ENCODE data around the gene PRPH. TPM values are rescaled to one million over a fixed set of nuclear protein-coding genes. Genes with fewer than 3 reads are reported as not detected.

PRPH gene
- total and polyA plus RNA-seq, 2 of the 13 experiments (the other 11 are each of a cell fraction or from before 2014, with no cell fraction given): 0.12 TPM; not detected in 1

DNA sequence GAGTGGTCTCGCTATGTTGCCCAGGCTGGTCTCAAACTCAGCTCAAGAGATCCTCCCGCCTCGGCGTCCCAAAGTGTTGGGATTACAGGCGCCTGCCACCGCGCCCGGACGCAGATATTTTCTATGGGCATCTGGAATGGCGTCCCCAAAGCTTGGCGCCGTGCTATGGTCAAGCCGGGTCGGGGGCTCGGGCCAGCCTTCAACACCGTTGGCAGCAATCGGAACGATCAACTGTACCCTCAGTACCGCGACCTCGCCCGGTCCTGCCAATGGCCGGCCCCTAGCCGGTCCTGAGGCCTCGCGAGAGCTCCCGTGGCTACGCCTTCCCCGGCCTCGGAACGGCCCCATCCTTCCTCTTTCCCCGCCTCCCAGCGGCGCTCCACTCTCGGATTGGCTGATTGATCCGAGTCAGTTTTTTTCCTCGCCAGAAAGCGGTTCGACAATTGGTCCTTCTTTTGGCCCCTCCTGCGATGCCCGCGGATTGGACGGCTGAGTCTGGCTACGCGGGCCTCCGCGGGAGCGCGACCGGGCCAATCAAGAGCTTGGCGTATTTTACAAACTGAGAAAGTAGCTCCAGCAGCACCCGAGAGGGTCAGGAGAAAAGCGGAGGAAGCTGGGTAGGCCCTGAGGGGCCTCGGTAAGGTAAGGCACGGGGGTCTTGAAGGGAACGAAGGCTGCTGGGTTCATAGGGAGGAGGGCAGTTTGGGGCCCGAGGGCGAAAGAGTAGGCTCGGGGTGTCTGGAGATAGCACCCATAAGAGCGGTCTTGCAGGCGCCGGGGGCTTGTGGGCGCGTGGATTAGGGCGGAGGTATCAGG, 28.0 kb downstream of the PRPH start, which contains the start of gene TROAP (continued):
- TF ChIP-seq ZBTB40 (IDR thresholded peaks at IDR 0.05) (no peak), ZBTB40 (CRISPR knock-in tag; IDR thresholded peaks at IDR 0.05) (peak; percentile 37), FOXA1 (IDR thresholded peaks at IDR 0.05) (no peak), FOXA1 (CRISPR knock-in tag; IDR thresholded peaks at IDR 0.05) (no peak), ATF4 (CRISPR knock-in tag; IDR thresholded peaks at IDR 0.05) (no peak), MEF2D (CRISPR knock-in tag; IDR thresholded peaks at IDR 0.05) (no peak), ZKSCAN1 (IDR thresholded peaks at IDR 0.05; ENCODE audit: low read length) (no peak), NFYC (CRISPR knock-in tag; IDR thresholded peaks at IDR 0.05) (peak; percentile 97), ZNF704 (CRISPR knock-in tag; IDR thresholded peaks at IDR 0.05; ENCODE audit: borderline replicate concordance) (peak; percentile 47; the same call in 1 of the 2 replicates), HHEX (CRISPR knock-in tag; IDR thresholded peaks at IDR 0.05) (no peak), ZNF552 (CRISPR knock-in tag; IDR thresholded peaks at IDR 0.05; ENCODE audit: borderline replicate concordance) (no peak), SOX5 (CRISPR knock-in tag; IDR thresholded peaks at IDR 0.05; ENCODE audit: borderline replicate concordance) (no peak), THAP11 (CRISPR knock-in tag; IDR thresholded peaks at IDR 0.05) (peak; percentile 64), CHCHD3 (CRISPR knock-in tag; IDR thresholded peaks at IDR 0.05) (no peak)
- TF ChIP-seq, protein P1, sequence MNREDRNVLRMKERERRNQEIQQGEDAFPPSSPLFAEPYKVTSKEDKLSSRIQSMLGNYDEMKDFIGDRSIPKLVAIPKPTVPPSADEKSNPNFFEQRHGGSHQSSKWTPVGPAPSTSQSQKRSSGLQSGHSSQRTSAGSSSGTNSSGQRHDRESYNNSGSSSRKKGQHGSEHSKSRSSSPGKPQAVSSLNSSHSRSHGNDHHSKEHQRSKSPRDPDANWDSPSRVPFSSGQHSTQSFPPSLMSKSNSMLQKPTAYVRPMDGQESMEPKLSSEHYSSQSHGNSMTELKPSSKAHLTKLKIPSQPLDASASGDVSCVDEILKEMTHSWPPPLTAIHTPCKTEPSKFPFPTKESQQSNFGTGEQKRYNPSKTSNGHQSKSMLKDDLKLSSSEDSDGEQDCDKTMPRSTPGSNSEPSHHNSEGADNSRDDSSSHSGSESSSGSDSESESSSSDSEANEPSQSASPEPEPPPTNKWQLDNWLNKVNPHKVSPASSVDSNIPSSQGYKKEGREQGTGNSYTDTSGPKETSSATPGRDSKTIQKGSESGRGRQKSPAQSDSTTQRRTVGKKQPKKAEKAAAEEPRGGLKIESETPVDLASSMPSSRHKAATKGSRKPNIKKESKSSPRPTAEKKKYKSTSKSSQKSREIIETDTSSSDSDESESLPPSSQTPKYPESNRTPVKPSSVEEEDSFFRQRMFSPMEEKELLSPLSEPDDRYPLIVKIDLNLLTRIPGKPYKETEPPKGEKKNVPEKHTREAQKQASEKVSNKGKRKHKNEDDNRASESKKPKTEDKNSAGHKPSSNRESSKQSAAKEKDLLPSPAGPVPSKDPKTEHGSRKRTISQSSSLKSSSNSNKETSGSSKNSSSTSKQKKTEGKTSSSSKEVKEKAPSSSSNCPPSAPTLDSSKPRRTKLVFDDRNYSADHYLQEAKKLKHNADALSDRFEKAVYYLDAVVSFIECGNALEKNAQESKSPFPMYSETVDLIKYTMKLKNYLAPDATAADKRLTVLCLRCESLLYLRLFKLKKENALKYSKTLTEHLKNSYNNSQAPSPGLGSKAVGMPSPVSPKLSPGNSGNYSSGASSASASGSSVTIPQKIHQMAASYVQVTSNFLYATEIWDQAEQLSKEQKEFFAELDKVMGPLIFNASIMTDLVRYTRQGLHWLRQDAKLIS (CRISPR knock-in tag; IDR thresholded peaks at IDR 0.05): no peak

Measured in HepG2 (cell line).